HEK293 (cell line): ENCODE results near the gene VPS33A.

Experiments used
- ZFP37 ChIP-seq: fragments of 450-650 bp; formaldehyde crosslinking; IDR thresholded peaks from 2 replicates; pipeline ENCODE4 v1.5.1; 2016; ENCODE audit warnings: missing biosample characterization, missing genetic modification characterization
- TF ChIP-seq, protein P1 (sequence below): fragments of 450-650 bp; formaldehyde crosslinking; IDR thresholded peaks from 2 replicates; pipeline ENCODE4 v1.5.1; 2016; ENCODE audit warnings: missing biosample characterization, missing genetic modification characterization, low read depth

- TF ChIP-seq, protein P1, sequence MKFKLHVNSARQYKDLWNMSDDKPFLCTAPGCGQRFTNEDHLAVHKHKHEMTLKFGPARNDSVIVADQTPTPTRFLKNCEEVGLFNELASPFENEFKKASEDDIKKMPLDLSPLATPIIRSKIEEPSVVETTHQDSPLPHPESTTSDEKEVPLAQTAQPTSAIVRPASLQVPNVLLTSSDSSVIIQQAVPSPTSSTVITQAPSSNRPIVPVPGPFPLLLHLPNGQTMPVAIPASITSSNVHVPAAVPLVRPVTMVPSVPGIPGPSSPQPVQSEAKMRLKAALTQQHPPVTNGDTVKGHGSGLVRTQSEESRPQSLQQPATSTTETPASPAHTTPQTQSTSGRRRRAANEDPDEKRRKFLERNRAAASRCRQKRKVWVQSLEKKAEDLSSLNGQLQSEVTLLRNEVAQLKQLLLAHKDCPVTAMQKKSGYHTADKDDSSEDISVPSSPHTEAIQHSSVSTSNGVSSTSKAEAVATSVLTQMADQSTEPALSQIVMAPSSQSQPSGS (tag by site-specific recombination) = no peak
- TF ChIP-seq ZFP37 (tag by site-specific recombination) = no peak
Measured at GRCh38 chr12:122205053-122205925, 61.0 kb downstream of the VPS33A start.
